ENCODE measurements around the gene ACER1.
"Not testable (repeated sequence)": the region's sequence is repeated elsewhere in the genome, so short reads cannot be mapped to it uniquely, and the experiment has no call there.

The ACER1 gene

DNA sequence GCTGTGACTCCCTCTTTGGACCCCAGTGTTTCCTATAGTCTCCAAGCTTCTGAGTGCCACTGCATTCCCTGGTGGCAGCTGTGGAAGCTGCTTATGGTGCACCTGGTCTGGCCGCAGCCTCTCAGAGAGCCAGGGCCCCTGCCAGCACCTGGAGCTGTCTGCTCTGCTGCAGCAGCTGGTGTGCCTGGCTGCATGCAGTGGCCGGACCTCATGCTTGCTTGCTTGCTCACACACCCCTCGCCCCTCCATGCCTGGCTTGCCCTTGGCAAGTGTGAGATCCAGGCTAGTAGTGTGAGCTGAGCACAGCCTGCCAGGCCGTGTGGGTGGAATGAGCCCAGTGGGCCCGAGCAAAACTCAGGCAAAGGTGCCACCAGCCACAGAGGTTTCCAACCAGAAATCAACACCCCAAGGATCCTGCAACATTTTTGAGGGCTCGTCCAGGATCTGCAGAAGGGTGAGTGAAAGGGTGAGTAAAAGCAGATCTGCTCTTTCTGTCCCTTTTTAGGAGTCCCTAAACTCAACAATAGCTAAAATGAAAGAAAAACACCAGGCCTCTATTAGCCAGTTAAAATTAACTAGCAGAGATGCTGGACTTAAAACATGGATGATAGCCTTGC is 46.0 kb downstream of the ACER1 start:
- Histone ChIP-seq H3K36me3 (no peaks in the 10 kb centered on the region), H3K9me3 (peaks cover 17% of the 10 kb centered on the region), H3K4me3 (ENCODE audit: low read depth, low read length) (no peak overlapping the region), H3K27me3 (no peaks in the 10 kb centered on the region), H3K4me1 (no peaks in the 10 kb centered on the region)
- TF ChIP-seq, protein P1, sequence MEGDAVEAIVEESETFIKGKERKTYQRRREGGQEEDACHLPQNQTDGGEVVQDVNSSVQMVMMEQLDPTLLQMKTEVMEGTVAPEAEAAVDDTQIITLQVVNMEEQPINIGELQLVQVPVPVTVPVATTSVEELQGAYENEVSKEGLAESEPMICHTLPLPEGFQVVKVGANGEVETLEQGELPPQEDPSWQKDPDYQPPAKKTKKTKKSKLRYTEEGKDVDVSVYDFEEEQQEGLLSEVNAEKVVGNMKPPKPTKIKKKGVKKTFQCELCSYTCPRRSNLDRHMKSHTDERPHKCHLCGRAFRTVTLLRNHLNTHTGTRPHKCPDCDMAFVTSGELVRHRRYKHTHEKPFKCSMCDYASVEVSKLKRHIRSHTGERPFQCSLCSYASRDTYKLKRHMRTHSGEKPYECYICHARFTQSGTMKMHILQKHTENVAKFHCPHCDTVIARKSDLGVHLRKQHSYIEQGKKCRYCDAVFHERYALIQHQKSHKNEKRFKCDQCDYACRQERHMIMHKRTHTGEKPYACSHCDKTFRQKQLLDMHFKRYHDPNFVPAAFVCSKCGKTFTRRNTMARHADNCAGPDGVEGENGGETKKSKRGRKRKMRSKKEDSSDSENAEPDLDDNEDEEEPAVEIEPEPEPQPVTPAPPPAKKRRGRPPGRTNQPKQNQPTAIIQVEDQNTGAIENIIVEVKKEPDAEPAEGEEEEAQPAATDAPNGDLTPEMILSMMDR (IDR thresholded peaks at IDR 0.05; ENCODE audit: low read depth, low read length): no peak
- DNase-seq: no peak

DNA sequence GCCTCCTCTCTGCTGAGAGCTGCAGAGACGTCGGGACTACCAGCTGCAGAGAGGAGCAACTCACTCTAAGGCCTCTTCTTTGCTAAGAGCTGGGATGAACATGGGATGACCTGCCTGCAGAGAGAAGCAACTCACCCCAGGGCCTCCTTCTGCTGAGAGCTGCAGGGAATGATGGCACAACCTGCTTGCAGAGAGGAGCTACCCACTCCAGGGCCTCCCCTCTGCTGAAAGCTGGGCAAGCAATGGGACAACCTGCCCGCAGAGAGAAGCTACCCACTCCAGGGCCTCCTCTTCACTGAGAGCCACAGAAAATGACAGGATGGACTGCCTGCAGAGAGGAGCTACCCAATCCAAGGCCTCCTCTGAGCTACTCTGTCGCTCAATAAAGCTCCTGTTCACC is 46.7 kb downstream of the ACER1 start:
- H3K9me3 ChIP-seq: peaks cover 15% of the 10 kb centered on the region
- H3K36me3 ChIP-seq: no peaks in the 10 kb centered on the region
- DNase-seq: no peak
- H3K4me1 ChIP-seq: no peaks in the 10 kb centered on the region
- TF ChIP-seq, protein P1 (IDR thresholded peaks at IDR 0.05; ENCODE audit: low read depth, low read length): no peak
- no peak overlapping the region for H3K4me3 ChIP-seq (ENCODE audit: low read depth, low read length)
- H3K27me3 ChIP-seq: no peaks in the 10 kb centered on the region

GRCh38 chr19:6282393-6282792 is 51.0 kb downstream of the ACER1 start:
- not testable (repeated sequence) for H3K4me3 ChIP-seq (ENCODE audit: low read depth, low read length); H3K4me1 ChIP-seq; H3K36me3 ChIP-seq; DNase-seq; H3K27me3 ChIP-seq
- H3K9me3 ChIP-seq: peaks cover 14% of the 10 kb centered on the region

DNA sequence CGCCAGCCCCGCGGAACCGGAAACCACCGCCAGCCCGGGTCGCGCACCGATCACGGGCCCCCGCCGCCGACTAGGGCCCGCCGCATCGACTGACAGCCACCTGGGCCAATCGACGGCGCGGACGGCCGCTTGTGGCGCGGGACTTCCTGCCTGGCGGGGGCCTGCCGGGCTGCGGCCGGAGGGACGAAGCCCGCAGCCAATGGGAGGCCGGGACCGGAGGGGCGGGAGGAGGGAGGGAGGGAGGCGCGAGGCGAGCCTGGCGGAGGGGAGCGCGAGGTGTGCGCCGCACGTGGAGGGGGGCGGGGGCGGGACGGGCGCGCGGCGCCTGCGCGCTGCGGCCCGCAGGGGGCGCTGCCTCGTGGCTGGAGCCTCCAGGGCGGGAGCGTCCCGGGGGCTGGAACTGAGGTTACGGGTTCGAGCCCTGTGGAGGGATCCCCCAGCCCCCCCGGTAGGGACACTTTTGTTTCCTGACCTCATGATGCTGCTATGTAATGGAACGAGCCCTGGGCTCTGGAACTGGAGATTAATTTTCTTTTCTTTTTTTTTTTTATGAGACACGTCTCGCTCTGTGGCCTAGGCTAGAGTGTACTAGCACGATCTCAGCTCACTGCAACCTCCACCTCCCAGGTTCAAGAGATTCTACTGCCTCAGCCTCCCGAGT is 53.4 kb downstream of the ACER1 start, which contains the start of gene MLLT1:
Gene MLLT1, minus strand, starts transcription at position 45 of the 661 bp plus-strand sequence. CDS start 191 bp downstream, outside the sequence.
- no peaks in the 10 kb centered on the region for H3K27me3 ChIP-seq
- peaks cover 2% of the 10 kb centered on the region; the same call in 1 of the 2 replicates for H3K4me1 ChIP-seq
- H3K9me3 ChIP-seq: peaks cover 5% of the 10 kb centered on the region
- TF ChIP-seq, protein P1 (IDR thresholded peaks at IDR 0.05; ENCODE audit: low read depth, low read length): peak; percentile 47
- DNase-seq: peak; percentile 97
- H3K4me3 ChIP-seq (ENCODE audit: low read depth, low read length): peak within 1 kb of the TSS; percentile 92
- peaks cover 5% of the 10 kb centered on the region for H3K36me3 ChIP-seq

DNA sequence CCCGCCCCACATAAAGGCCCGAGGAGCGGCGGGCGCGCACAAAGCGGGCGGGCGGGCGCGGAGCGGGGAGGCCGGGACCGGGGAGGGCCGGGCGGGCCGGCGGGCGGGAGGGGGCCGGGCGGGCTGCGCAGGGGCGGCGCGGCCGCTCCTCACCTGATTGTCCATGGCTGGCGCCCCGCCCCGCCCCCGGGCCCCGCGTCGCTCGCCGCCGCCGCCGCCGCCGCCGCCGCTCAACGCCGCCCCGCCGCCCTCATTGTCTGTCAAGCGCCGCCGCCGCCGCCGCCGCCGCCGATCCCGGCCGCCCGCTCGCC is 53.8 kb downstream of the ACER1 start:
- H3K9me3 ChIP-seq: peaks cover 5% of the 10 kb centered on the region
- H3K36me3 ChIP-seq: peaks cover 5% of the 10 kb centered on the region
- H3K4me3 ChIP-seq (ENCODE audit: low read depth, low read length): peak overlapping the region; percentile 92
- DNase-seq: no peak
- H3K4me1 ChIP-seq: peaks cover 7% of the 10 kb centered on the region
- TF ChIP-seq, protein P1 (IDR thresholded peaks at IDR 0.05; ENCODE audit: low read depth, low read length): no peak
- no peaks in the 10 kb centered on the region for H3K27me3 ChIP-seq

DNA sequence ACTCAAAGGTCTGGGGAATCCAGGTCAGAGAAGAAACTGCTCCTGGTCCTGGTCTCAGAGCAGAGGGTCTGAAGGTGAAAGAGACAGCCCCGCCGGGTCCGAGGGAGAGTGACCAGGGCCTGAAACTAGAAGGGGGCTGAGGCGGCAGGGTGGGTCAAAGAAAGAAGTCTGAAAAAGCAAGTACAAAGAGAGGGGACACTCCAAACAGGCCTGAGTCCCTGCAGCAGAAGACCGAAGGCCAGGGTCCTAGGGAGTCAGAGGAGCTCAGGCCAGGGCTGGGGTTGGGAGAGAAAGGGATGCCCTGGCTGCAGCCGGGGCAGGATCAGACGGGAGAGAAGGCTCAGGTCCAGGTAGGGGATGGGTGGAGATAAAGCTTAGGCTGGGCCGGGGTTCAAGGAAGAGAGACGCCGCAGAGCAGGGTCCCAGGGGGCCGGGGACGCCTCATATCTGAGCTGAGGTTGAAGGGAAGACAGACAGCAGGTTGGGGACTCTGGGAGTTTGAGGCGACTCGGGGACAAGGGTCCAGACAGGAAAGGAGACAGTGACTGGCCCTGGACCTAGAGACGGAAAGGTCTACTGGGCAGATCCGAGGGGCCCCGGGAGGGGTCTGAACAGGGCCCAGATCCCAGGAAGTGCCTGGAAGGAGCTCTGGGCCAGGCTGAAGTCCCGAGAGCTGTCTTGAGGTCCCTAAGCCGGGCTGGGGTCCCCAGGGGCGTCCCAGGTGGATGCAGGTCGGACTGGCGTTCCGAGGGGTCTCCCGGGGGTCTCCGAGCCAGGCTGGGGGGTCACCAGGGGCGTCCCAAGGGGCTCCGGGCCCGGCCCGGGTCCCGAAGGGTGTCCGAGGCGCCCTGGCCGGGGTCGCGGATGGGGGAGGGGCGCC is 54.4 kb downstream of the ACER1 start:
- peaks cover 5% of the 10 kb centered on the region for H3K36me3 ChIP-seq
- TF ChIP-seq, protein P1 (IDR thresholded peaks at IDR 0.05; ENCODE audit: low read depth, low read length): no peak
- H3K9me3 ChIP-seq: peaks cover 5% of the 10 kb centered on the region
- peak overlapping the region; percentile 92 for H3K4me3 ChIP-seq (ENCODE audit: low read depth, low read length)
- no peak for DNase-seq
- H3K27me3 ChIP-seq: no peaks in the 10 kb centered on the region
- H3K4me1 ChIP-seq: peaks cover 13% of the 10 kb centered on the region
